Measurements from ENCODE around the gene EYS.

DNA sequence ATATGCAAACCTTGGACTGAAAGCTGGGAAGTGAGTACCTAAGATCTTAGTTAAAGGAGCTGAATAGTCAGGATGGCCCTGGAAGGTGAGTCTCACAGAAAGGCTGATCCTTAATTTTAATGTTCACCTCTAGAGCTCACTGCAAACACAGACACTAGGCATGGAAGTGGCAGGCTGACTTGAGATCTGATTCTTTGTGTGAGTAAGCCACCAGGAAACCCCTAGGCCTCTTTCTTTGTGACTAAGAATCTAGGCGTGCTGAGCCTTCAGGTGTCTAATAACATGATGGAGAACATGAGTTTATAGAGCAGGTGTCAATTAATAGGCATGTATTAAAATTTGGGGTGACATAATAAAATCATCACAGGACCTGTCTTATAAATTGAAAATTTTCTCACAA, 642.2 kb downstream of the EYS start:
- TF ChIP-seq, protein P1, sequence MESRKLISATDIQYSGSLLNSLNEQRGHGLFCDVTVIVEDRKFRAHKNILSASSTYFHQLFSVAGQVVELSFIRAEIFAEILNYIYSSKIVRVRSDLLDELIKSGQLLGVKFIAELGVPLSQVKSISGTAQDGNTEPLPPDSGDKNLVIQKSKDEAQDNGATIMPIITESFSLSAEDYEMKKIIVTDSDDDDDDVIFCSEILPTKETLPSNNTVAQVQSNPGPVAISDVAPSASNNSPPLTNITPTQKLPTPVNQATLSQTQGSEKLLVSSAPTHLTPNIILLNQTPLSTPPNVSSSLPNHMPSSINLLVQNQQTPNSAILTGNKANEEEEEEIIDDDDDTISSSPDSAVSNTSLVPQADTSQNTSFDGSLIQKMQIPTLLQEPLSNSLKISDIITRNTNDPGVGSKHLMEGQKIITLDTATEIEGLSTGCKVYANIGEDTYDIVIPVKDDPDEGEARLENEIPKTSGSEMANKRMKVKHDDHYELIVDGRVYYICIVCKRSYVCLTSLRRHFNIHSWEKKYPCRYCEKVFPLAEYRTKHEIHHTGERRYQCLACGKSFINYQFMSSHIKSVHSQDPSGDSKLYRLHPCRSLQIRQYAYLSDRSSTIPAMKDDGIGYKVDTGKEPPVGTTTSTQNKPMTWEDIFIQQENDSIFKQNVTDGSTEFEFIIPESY (IDR thresholded peaks at IDR 0.05; ENCODE audit: borderline replicate concordance, low read depth), result no peak
- TF ChIP-seq POLR2AphosphoS5 (IDR thresholded peaks at IDR 0.05; ENCODE audit: low read depth, low read length), result no peak
- TF ChIP-seq, protein P2, sequence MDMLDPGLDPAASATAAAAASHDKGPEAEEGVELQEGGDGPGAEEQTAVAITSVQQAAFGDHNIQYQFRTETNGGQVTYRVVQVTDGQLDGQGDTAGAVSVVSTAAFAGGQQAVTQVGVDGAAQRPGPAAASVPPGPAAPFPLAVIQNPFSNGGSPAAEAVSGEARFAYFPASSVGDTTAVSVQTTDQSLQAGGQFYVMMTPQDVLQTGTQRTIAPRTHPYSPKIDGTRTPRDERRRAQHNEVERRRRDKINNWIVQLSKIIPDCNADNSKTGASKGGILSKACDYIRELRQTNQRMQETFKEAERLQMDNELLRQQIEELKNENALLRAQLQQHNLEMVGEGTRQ (IDR thresholded peaks at IDR 0.05; ENCODE audit: borderline replicate concordance, low read depth, low read length), result no peak
- no peak for TF ChIP-seq CHD2 (IDR thresholded peaks at IDR 0.05; ENCODE audit: low read length, partially characterized antibody)
- no peak for TF ChIP-seq NRF1 (IDR thresholded peaks at IDR 0.05; ENCODE audit: low read depth, low read length)
- TF ChIP-seq, protein P3, sequence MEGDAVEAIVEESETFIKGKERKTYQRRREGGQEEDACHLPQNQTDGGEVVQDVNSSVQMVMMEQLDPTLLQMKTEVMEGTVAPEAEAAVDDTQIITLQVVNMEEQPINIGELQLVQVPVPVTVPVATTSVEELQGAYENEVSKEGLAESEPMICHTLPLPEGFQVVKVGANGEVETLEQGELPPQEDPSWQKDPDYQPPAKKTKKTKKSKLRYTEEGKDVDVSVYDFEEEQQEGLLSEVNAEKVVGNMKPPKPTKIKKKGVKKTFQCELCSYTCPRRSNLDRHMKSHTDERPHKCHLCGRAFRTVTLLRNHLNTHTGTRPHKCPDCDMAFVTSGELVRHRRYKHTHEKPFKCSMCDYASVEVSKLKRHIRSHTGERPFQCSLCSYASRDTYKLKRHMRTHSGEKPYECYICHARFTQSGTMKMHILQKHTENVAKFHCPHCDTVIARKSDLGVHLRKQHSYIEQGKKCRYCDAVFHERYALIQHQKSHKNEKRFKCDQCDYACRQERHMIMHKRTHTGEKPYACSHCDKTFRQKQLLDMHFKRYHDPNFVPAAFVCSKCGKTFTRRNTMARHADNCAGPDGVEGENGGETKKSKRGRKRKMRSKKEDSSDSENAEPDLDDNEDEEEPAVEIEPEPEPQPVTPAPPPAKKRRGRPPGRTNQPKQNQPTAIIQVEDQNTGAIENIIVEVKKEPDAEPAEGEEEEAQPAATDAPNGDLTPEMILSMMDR (IDR thresholded peaks at IDR 0.05), result no peak
- TF ChIP-seq GABPA (IDR thresholded peaks at IDR 0.05; ENCODE audit: low read depth), result no peak
- TF ChIP-seq NFIC (IDR thresholded peaks at IDR 0.05; ENCODE audit: borderline replicate concordance), result no peak

Data from SK-N-SH (cell line).